ENCODE data around the gene USP4.

Gene USP4, protein sequence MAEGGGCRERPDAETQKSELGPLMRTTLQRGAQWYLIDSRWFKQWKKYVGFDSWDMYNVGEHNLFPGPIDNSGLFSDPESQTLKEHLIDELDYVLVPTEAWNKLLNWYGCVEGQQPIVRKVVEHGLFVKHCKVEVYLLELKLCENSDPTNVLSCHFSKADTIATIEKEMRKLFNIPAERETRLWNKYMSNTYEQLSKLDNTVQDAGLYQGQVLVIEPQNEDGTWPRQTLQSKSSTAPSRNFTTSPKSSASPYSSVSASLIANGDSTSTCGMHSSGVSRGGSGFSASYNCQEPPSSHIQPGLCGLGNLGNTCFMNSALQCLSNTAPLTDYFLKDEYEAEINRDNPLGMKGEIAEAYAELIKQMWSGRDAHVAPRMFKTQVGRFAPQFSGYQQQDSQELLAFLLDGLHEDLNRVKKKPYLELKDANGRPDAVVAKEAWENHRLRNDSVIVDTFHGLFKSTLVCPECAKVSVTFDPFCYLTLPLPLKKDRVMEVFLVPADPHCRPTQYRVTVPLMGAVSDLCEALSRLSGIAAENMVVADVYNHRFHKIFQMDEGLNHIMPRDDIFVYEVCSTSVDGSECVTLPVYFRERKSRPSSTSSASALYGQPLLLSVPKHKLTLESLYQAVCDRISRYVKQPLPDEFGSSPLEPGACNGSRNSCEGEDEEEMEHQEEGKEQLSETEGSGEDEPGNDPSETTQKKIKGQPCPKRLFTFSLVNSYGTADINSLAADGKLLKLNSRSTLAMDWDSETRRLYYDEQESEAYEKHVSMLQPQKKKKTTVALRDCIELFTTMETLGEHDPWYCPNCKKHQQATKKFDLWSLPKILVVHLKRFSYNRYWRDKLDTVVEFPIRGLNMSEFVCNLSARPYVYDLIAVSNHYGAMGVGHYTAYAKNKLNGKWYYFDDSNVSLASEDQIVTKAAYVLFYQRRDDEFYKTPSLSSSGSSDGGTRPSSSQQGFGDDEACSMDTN

DNA sequence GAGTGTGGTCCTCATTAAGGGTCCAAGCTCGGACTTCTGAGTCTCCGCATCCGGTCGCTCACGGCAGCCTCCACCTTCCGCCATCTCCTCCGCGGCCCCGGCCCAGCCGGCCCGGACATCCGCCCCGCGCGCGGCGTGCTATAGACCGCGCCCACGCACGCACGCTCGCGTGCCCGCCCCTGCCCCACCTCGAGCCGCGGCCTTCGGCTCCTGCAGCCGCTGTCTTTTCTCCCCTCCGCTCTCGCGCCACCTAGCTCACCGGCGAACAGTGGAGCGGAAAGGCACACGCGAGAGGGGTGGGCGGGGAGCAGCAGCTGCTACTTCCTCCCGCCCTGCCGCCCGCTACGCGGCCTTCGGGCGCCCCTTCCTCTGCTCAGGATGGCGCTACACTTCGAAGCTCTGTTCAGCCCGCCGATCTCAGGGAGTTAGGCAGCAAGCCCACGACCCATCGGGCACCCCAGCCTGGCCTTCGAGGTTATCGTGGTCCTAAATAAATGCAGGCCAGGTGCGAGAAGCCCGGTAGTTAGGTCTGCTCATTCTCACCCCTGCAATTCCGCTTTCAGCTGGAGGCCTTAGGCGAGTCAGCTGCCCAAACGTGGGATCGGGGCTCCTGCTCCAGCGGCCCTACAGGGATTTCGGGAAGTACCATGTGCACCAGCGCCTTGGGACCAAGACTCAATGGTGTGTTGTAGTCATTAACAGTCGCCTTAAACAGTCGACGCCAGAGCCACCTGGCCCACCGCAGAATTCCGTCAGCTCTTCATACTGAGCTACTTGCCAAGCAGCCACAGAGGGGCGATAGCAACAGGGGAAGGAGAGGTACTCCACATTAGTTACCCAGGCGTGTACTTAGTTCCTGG is at the start of gene USP4:
USP4 (minus strand) TSS at position 113 of the 860 bp plus-strand sequence; CDS start at position 84, 29 bp downstream.
- Histone ChIP-seq H3F3A (ENCODE audit: insufficient read depth, low read length) (peaks cover 9% of the 10 kb centered on the region; the same call in 1 of the 2 replicates), H2AFZ (ENCODE audit: low read length) (no peak within 1 kb of the TSS), H3K4me1 (ENCODE audit: insufficient read depth, low read length, severe bottlenecking) (peaks cover 56% of the 10 kb centered on the region), H3K9ac (ENCODE audit: low read length) (peak within 1 kb of the TSS; percentile 93), H3K9me3 (ENCODE audit: low read length) (no peaks in the 10 kb centered on the region), H3K4me3 (ENCODE audit: low read depth, low read length, poor library complexity, severe bottlenecking) (peak within 1 kb of the TSS; percentile 82), H3K27me3 (ENCODE audit: insufficient read depth, low read length) (no peaks in the 10 kb centered on the region), H4K20me1 (ENCODE audit: insufficient read depth, low read length) (no peaks in the 10 kb centered on the region), H3K27ac (ENCODE audit: low read depth, low read length, poor library complexity, severe bottlenecking) (peak within 1 kb of the TSS; percentile 99), H3K36me3 (ENCODE audit: insufficient read depth, low read length) (peaks cover 19% of the 10 kb centered on the region; the same call in 1 of the 2 replicates), H3K79me2 (ENCODE audit: insufficient read depth, low read length) (peaks cover 27% of the 10 kb centered on the region), H3K4me2 (ENCODE audit: low read length) (peak within 1 kb of the TSS; percentile 75), H3K9me2 (ENCODE audit: low read depth, low read length) (no peaks in the 10 kb centered on the region)
- TF ChIP-seq EZH2 (IDR thresholded peaks at IDR 0.05; ENCODE audit: borderline replicate concordance, low read length) (no peak), CTCF (IDR thresholded peaks at IDR 0.05; ENCODE audit: low read length) (peak; percentile 75)

- H3K9ac ChIP-seq (ENCODE audit: low read length) = no peak overlapping the region
- H3F3A ChIP-seq (ENCODE audit: insufficient read depth, low read length) = no peaks in the 10 kb centered on the region
- H3K4me2 ChIP-seq (ENCODE audit: low read length) = no peak overlapping the region
- H4K20me1 ChIP-seq (ENCODE audit: insufficient read depth, low read length) = no peaks in the 10 kb centered on the region
- H3K4me1 ChIP-seq (ENCODE audit: insufficient read depth, low read length, severe bottlenecking) = peaks cover 6% of the 10 kb centered on the region
- H3K9me3 ChIP-seq (ENCODE audit: low read length) = no peaks in the 10 kb centered on the region
- peaks cover 90% of the 10 kb centered on the region for H3K79me2 ChIP-seq (ENCODE audit: insufficient read depth, low read length)
- H3K4me3 ChIP-seq (ENCODE audit: low read depth, low read length, poor library complexity, severe bottlenecking) = no peak overlapping the region
- H3K27ac ChIP-seq (ENCODE audit: low read depth, low read length, poor library complexity, severe bottlenecking) = no peak overlapping the region
- TF ChIP-seq EZH2 (IDR thresholded peaks at IDR 0.05; ENCODE audit: borderline replicate concordance, low read length) = no peak
- peaks cover 47% of the 10 kb centered on the region for H3K36me3 ChIP-seq (ENCODE audit: insufficient read depth, low read length)
- no peaks in the 10 kb centered on the region for H3K9me2 ChIP-seq (ENCODE audit: low read depth, low read length)
- no peaks in the 10 kb centered on the region for H3K27me3 ChIP-seq (ENCODE audit: insufficient read depth, low read length)
- H2AFZ ChIP-seq (ENCODE audit: low read length) = no peak overlapping the region
Observed at GRCh38 chr3:49389297-49389696, 49.4 kb upstream of the USP4 start.

GRCh38 chr3:49388289-49388820 is 48.5 kb upstream of the USP4 start:
- H3K4me1 ChIP-seq (ENCODE audit: insufficient read depth, low read length, severe bottlenecking) = peaks cover 6% of the 10 kb centered on the region
- no peak for TF ChIP-seq CTCF (IDR thresholded peaks at IDR 0.05; ENCODE audit: low read length)
- no peak for TF ChIP-seq EZH2 (IDR thresholded peaks at IDR 0.05; ENCODE audit: borderline replicate concordance, low read length)
- no peaks in the 10 kb centered on the region for H3K9me2 ChIP-seq (ENCODE audit: low read depth, low read length)
- H3K4me3 ChIP-seq (ENCODE audit: low read depth, low read length, poor library complexity, severe bottlenecking) = no peak overlapping the region
- H3K79me2 ChIP-seq (ENCODE audit: insufficient read depth, low read length) = peaks cover 94% of the 10 kb centered on the region
- no peak overlapping the region for H3K9ac ChIP-seq (ENCODE audit: low read length)
- no peaks in the 10 kb centered on the region for H4K20me1 ChIP-seq (ENCODE audit: insufficient read depth, low read length)
- no peak overlapping the region for H3K4me2 ChIP-seq (ENCODE audit: low read length)
- H2AFZ ChIP-seq (ENCODE audit: low read length) = no peak overlapping the region
- H3F3A ChIP-seq (ENCODE audit: insufficient read depth, low read length) = no peaks in the 10 kb centered on the region
- H3K9me3 ChIP-seq (ENCODE audit: low read length) = no peaks in the 10 kb centered on the region; the same call in 1 of the 2 replicates
- peaks cover 54% of the 10 kb centered on the region for H3K36me3 ChIP-seq (ENCODE audit: insufficient read depth, low read length)
- H3K27me3 ChIP-seq (ENCODE audit: insufficient read depth, low read length) = no peaks in the 10 kb centered on the region
- no peak overlapping the region for H3K27ac ChIP-seq (ENCODE audit: low read depth, low read length, poor library complexity, severe bottlenecking)
